Adrenal gland (tissue), 5 donors: ENCODE results near the gene GLB1L3.

Experiments
- POLR2A ChIP-seq, 2 donors: fragments of 450-650 bp; IDR thresholded peaks; one replicate each; pipeline ENCODE4 v1.6.1; 2017; ENCODE audit warnings: antibody characterized with exemption in 2 of 2, mild to moderate bottlenecking in 2 of 2, moderate library complexity in 1 of 2
- TF ChIP-seq, protein P1 (sequence below), 6 experiments: fragments of 450-650 bp in 4 of 6; fragments of 200-600 bp in 2 of 6; sonication (generic) in 1 of 6; IDR thresholded peaks; 1 replicate in 5 of 6; 2 replicates in 1 of 6; pipeline versions ENCODE4 v1.5.1 to v1.8.0; 2016 to 2021; ENCODE audit warnings: antibody characterized with exemption in 6 of 6, mild to moderate bottlenecking in 2 of 6, moderate library complexity in 1 of 6
- donor health status: DM: no; HTN: no; CAD: no.

DNA sequence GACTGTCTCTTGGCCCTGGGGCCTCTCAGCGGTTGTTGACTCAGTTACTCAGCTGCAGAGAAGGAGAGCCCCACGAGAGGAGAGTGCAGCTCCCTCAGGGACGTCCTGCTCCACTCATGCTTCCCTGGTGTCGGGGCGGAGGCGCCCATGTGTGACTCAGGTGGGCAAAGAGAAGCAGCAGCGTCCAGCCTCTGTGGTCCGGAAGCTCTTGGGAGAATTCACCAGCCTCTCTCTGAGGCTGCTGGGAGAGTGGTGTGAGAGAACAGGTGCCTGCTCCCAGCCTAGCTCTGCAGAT lies 81.3 kb downstream of the GLB1L3 start:
- TF ChIP-seq, protein P1, sequence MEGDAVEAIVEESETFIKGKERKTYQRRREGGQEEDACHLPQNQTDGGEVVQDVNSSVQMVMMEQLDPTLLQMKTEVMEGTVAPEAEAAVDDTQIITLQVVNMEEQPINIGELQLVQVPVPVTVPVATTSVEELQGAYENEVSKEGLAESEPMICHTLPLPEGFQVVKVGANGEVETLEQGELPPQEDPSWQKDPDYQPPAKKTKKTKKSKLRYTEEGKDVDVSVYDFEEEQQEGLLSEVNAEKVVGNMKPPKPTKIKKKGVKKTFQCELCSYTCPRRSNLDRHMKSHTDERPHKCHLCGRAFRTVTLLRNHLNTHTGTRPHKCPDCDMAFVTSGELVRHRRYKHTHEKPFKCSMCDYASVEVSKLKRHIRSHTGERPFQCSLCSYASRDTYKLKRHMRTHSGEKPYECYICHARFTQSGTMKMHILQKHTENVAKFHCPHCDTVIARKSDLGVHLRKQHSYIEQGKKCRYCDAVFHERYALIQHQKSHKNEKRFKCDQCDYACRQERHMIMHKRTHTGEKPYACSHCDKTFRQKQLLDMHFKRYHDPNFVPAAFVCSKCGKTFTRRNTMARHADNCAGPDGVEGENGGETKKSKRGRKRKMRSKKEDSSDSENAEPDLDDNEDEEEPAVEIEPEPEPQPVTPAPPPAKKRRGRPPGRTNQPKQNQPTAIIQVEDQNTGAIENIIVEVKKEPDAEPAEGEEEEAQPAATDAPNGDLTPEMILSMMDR (IDR thresholded peaks at IDR 0.05): no peak
- no peak for TF ChIP-seq POLR2A (IDR thresholded peaks at IDR 0.05)
